ENCODE measurements around the gene FAT3. TPM values are rescaled to one million over a fixed set of nuclear protein-coding genes. Genes with fewer than 3 reads are reported as not detected.

Gene FAT3
- total and polyA plus RNA-seq, 2 of the 4 experiments (the other 2 are of a cell fraction): 0.53 to 2.9 TPM

- intact Hi-C loops (cut with micrococcal nuclease): loop anchor here (5.0 kb wide), 1 partner anchor 79 kb away; no protein-coding TSS in a partner anchor
- no peaks in the 10 kb centered on the region; the same call in 1 of the 2 replicates for H3K27me3 ChIP-seq (ENCODE audit: control insufficient read depth, insufficient read depth, low read length)
- H4K8ac ChIP-seq (ENCODE audit: low read depth in 2 of 2, low read length in 2 of 2): peak overlapping the region; percentile 23 to 70; a peak in 2 of 4 replicates
- H3K36me3 ChIP-seq (ENCODE audit: control insufficient read depth, insufficient read depth, low read length): no peaks in the 10 kb centered on the region
- no peak overlapping the region for H3K14ac ChIP-seq (replicated peaks; ENCODE audit: low read depth, low read length)
- ATAC-seq (ENCODE audit: low read depth) (no peak), DNase-seq (no peak)
- no peak overlapping the region for H3K4me3 ChIP-seq (ENCODE audit: insufficient read depth, low read depth, low read length)
- peak overlapping the region; percentile 90; the same call in 1 of the 2 replicates for H3K18ac ChIP-seq (ENCODE audit: low read depth, low read length)
- no TSS peak for BruUV-seq (replicated peaks)
- H4K5ac ChIP-seq (ENCODE audit: low read depth, low read length): no peak overlapping the region
- ChIA-PET CTCF (no interaction called here), POLR2A (ENCODE audit: unreplicated experiment) (no interaction called here)
- no peak overlapping the region for H3K27ac ChIP-seq (ENCODE audit: insufficient read depth, low read length)
- H4K20me1 ChIP-seq (ENCODE audit: insufficient read depth, low read length): no peaks in the 10 kb centered on the region; the same call in 1 of the 2 replicates
- H2AK5ac ChIP-seq (ENCODE audit: low read depth, low read length): no peak overlapping the region
- H3K79me1 ChIP-seq (ENCODE audit: low read depth in 1 of 2, low read length in 2 of 2): no peaks in the 10 kb centered on the region
- H2AFZ ChIP-seq (replicated peaks; ENCODE audit: low read length, poor library complexity): no peak overlapping the region
- peak overlapping the region; percentile 62 for H2BK5ac ChIP-seq (ENCODE audit: low read depth, low read length, poor library complexity, severe bottlenecking)
- H2BK20ac ChIP-seq (ENCODE audit: low read depth, low read length): no peak overlapping the region
- TF ChIP-seq RAD21 (IDR thresholded peaks at IDR 0.05; ENCODE audit: low read length) (no peak), MAFK (IDR thresholded peaks at IDR 0.05; ENCODE audit: low read depth, low read length) (no peak), NFE2L2 (IDR thresholded peaks at IDR 0.05; ENCODE audit: low read depth, low read length) (no peak), ELK1 (IDR thresholded peaks at IDR 0.05; ENCODE audit: borderline replicate concordance, low read depth, low read length) (no peak)
- peaks cover 4% of the 10 kb centered on the region for H3K9me1 ChIP-seq (ENCODE audit: insufficient read depth, low read length)
- no peak overlapping the region for H3K4ac ChIP-seq (ENCODE audit: low read depth, low read length)
- H3K4me1 ChIP-seq (ENCODE audit: control insufficient read depth, insufficient read depth, low read length): peaks cover 6% of the 10 kb centered on the region
- no peak overlapping the region for H3K23ac ChIP-seq (ENCODE audit: low read depth, low read length)
- in situ Hi-C loops (cut with MboI; ENCODE audit: low sequenced_read_pairs): no loop called here
- no peak overlapping the region for H3K4me2 ChIP-seq (ENCODE audit: low read depth, low read length)
- dilution Hi-C loops (cut with HindIII; ENCODE audit: low sequenced_read_pairs, unreplicated experiment): no loop called here
- no peak overlapping the region for H2AK9ac ChIP-seq (replicated peaks; ENCODE audit: low read depth, low read length, poor library complexity)
- no peak overlapping the region for H4K91ac ChIP-seq (ENCODE audit: insufficient read depth, low read depth, low read length)
- H2BK15ac ChIP-seq (ENCODE audit: low read depth, low read length): no peak overlapping the region
- H3K9me3 ChIP-seq (ENCODE audit: control insufficient read depth, insufficient read depth, low read length): no peaks in the 10 kb centered on the region
- no peak overlapping the region; the same call in 1 of the 2 replicates for H2BK120ac ChIP-seq (ENCODE audit: low read depth, low read length)
- no peak overlapping the region for H3K9ac ChIP-seq (ENCODE audit: low read depth, low read length)
- H3K56ac ChIP-seq (ENCODE audit: extremely low read depth, insufficient read depth, low read length): no peak overlapping the region
- WGBS, 2 experiments (ENCODE audit: extremely low coverage in 2 of 2, insufficient read length in 1 of 2): no CpG with 5 or more reads among the region's 1 CpG
Observed at GRCh38 chr11:92253421-92253820, 28.8 kb downstream of the FAT3 start.

Measured in IMR-90 (cell line).